ENCODE data around the gene GPRC5C. TPM values are rescaled to one million over a fixed set of nuclear protein-coding genes. Genes with fewer than 3 reads are reported as not detected.

GPRC5C gene
- total and polyA plus RNA-seq, 2 of the 13 experiments (the other 11 are each of a cell fraction or from before 2014, with no cell fraction given): 85.6 to 300 TPM

- TF ChIP-seq ZNF326 (CRISPR knock-in tag; IDR thresholded peaks at IDR 0.05; ENCODE audit: borderline replicate concordance): no peak
- 0 out of 2 replicates have a peak, but pooled peaks have one; percentile 39 for TF ChIP-seq FOXK1 (CRISPR knock-in tag; IDR thresholded peaks at IDR 0.05; ENCODE audit: borderline replicate concordance, low read depth)
- no peak for TF ChIP-seq ZNF841 (CRISPR knock-in tag; IDR thresholded peaks at IDR 0.05; ENCODE audit: borderline replicate concordance)
- no peak for TF ChIP-seq KAT2B (IDR thresholded peaks at IDR 0.05; ENCODE audit: borderline replicate concordance, low read depth, low read length)
- TF ChIP-seq ZNF407 (CRISPR knock-in tag; IDR thresholded peaks at IDR 0.05; ENCODE audit: not compliant biosample characterization): peak; percentile 61
- no peak; the same call in 1 of the 2 replicates for TF ChIP-seq GATA4 (IDR thresholded peaks at IDR 0.05; ENCODE audit: borderline replicate concordance, low read depth)
- TF ChIP-seq ZNF44 (CRISPR knock-in tag; IDR thresholded peaks at IDR 0.05): no peak
- peak; percentile 51; the same call in 1 of the 2 replicates for TF ChIP-seq ZIK1 (CRISPR knock-in tag; IDR thresholded peaks at IDR 0.05; ENCODE audit: borderline replicate concordance, low read depth)
- peak; percentile 51; the same call in 1 of the 2 replicates for TF ChIP-seq ZNF891 (CRISPR knock-in tag; IDR thresholded peaks at IDR 0.05)
- TF ChIP-seq KLF13 (CRISPR knock-in tag; IDR thresholded peaks at IDR 0.05): no peak
- TF ChIP-seq ZNF136 (CRISPR knock-in tag; IDR thresholded peaks at IDR 0.05; ENCODE audit: low read depth): peak; percentile 4; the same call in 1 of the 2 replicates
- peak; percentile 58; the same call in 1 of the 2 replicates for TF ChIP-seq NCOR1 (IDR thresholded peaks at IDR 0.05; ENCODE audit: borderline replicate concordance, low read length)
- peak; percentile 51; the same call in 1 of the 2 replicates for TF ChIP-seq THAP11 (CRISPR knock-in tag; IDR thresholded peaks at IDR 0.05)
- no peak for TF ChIP-seq MIER2 (CRISPR knock-in tag; IDR thresholded peaks at IDR 0.05)
- TF ChIP-seq NCOA1 (CRISPR knock-in tag; IDR thresholded peaks at IDR 0.05): no peak
- peak; percentile 29 for TF ChIP-seq ZSCAN12 (CRISPR knock-in tag; IDR thresholded peaks at IDR 0.05)
- peak; percentile 37; the same call in 1 of the 2 replicates for TF ChIP-seq ZNF256 (CRISPR knock-in tag; conservative IDR thresholded peaks at IDR 0.05)
- TF ChIP-seq TCF7 (IDR thresholded peaks at IDR 0.05; ENCODE audit: low read depth): peak; percentile 46
- peak; percentile 39 to 90; a peak in 2 of 4 replicates for TF ChIP-seq KLF16 (CRISPR knock-in tag; IDR thresholded peaks at IDR 0.05)
- TF ChIP-seq ZEB1 (IDR thresholded peaks at IDR 0.05; ENCODE audit: insufficient replicate concordance, low read depth): peak; percentile 42
- no peak for TF ChIP-seq EZH2 (conservative IDR thresholded peaks at IDR 0.05; ENCODE audit: low read depth, low read length)
- TF ChIP-seq CHD2 (IDR thresholded peaks at IDR 0.05; ENCODE audit: low read depth, low read length): peak; percentile 68
- TF ChIP-seq PLRG1 (conservative IDR thresholded peaks at IDR 0.05): no peak
Measured at GRCh38 chr17:74430706-74431567, 951 bp upstream of the GPRC5C start (continued).

Measured in HepG2 (cell line).